ENCODE data around the gene BCAS3.

BCAS3 gene

DNA sequence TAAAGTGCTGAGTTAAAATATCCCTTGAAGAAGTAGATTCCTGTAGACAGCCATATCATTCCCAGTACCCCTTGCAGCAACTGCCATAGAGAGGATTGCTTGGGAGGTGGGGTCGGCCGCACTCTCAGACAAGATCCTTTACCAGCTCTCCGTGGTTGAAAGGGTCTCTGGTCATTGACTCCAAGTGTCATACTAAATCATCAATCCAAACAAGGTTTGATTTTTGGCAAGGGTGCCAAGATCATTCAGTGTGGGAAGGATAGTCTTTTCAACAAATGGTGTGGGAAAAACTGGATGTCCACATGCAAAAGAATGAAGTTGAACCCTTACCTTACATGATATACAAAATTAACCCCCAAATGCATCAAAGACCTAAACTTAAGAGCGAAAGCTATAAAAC lies 743.8 kb downstream of the BCAS3 start:
- no peak overlapping the region for H3K4me3 Mint-ChIP-seq
- peaks cover 15% of the 10 kb centered on the region for H3K4me1 Mint-ChIP-seq
- H3K27ac Mint-ChIP-seq, result no peak overlapping the region
- no peak for TF ChIP-seq CTCF (IDR thresholded peaks at IDR 0.05)
- DNase-seq, result no peak
- H3K36me3 Mint-ChIP-seq (ENCODE audit: low read depth), result no peaks in the 10 kb centered on the region
- H3K9me3 Mint-ChIP-seq, result no peaks in the 10 kb centered on the region
- peaks cover 45% of the 10 kb centered on the region for H3K27me3 Mint-ChIP-seq (ENCODE audit: low read depth, poor library complexity)

DNA sequence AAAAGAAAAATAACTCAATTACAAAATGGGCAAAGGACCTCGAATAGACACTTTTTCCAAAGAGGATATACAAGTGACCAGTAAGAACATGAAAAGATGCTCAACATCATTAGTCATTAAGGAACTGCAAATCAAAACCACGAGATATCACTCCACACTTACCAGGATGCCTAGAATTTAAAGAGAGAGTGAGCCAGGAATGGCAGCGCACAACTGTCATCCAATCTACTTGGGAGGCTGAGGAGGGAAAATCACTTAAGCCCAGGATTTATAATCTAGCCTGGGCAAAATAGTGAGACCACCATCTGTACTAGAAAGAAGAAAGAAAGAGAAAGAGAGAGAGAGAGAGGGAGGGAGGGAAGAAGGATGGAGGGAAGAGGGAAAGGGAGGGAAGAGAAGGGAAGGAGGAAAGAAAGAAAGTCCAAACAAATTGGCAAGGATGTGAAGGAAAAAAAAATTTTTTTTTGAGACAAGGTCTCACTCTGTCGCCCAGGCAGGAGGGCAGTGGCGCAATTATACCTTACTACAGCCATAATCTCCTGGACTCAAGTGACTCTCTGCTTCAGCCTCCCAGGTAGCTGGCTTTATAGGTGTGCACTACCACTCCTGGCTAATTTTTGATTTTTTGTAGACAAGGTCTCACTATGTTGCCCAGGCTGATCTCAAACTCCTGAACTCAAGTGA lies 744.6 kb downstream of the BCAS3 start:
- Mint-ChIP-seq H3K4me1 (peaks cover 13% of the 10 kb centered on the region), H3K4me3 (no peak overlapping the region), H3K9me3 (no peaks in the 10 kb centered on the region), H3K27ac (no peak overlapping the region), H3K36me3 (ENCODE audit: low read depth) (no peaks in the 10 kb centered on the region), H3K27me3 (ENCODE audit: low read depth, poor library complexity) (peaks cover 45% of the 10 kb centered on the region)
- DNase-seq, result no peak
- no peak for TF ChIP-seq CTCF (IDR thresholded peaks at IDR 0.05)

DNA sequence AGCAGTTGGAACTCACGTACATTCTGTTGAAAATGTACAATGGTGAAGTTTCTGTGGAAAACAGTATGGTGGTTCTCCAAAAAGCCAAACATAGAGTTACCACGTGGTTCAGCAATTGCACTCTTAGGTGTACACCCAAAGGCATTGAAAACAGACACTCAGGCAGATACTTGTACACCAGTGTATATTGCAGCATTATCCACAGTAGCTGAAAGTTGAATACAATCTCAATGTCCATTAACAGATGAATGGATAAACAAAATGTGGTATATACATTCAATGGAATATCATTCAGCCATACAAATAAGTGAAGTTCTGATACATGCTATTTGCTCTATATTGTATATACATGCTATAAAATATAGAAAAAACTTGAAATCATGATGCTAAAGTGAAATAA lies 745.2 kb downstream of the BCAS3 start:
- Mint-ChIP-seq H3K27me3 (ENCODE audit: low read depth, poor library complexity) (peaks cover 42% of the 10 kb centered on the region), H3K4me1 (peaks cover 13% of the 10 kb centered on the region)

DNA sequence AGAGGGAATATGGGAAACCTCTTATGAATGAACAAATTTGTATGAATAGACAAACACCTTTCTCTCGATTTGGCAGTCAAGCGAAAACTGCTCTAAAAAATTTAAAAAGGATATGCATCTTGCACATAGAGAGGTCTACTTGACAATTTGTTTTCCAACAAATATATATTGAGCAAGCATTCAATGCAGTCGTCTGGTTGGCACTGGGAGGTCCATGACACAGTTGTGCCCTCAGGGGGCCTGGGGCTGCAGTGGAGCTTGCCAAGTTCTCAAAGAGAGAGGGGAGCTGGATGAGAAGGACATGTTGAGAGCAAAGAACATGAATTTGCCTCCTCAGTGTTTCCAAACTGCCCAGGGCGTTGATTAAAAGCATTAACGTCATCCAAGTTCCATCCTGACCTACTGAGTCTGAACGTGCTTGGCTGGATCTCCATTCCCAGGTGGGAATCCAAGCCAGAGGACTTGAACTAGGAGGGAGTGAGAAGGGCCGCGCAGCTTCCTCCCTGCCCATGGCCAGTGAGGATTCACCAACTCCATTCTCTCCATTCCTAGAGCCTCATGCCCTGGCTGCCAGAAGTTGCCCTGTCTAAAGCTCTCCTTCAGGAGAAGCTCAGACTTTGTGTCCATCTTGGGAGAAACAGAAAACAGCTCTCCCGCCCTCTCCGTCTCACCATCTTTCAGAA lies 746.5 kb downstream of the BCAS3 start:
- Mint-ChIP-seq H3K9me3 (no peaks in the 10 kb centered on the region), H3K27ac (no peak overlapping the region), H3K27me3 (ENCODE audit: low read depth, poor library complexity) (peaks cover 38% of the 10 kb centered on the region), H3K4me3 (no peak overlapping the region), H3K36me3 (ENCODE audit: low read depth) (no peaks in the 10 kb centered on the region), H3K4me1 (peaks cover 13% of the 10 kb centered on the region)
- no peak for TF ChIP-seq CTCF (IDR thresholded peaks at IDR 0.05)
- DNase-seq, result no peak

More for the DNA sequence above, 745.2 kb downstream of the BCAS3 start:
- no peak for DNase-seq
- no peak for TF ChIP-seq CTCF (IDR thresholded peaks at IDR 0.05)
- H3K4me3 Mint-ChIP-seq, result no peak overlapping the region
- H3K9me3 Mint-ChIP-seq, result no peaks in the 10 kb centered on the region
- H3K27ac Mint-ChIP-seq, result no peak overlapping the region
- H3K36me3 Mint-ChIP-seq (ENCODE audit: low read depth), result no peaks in the 10 kb centered on the region

DNA sequence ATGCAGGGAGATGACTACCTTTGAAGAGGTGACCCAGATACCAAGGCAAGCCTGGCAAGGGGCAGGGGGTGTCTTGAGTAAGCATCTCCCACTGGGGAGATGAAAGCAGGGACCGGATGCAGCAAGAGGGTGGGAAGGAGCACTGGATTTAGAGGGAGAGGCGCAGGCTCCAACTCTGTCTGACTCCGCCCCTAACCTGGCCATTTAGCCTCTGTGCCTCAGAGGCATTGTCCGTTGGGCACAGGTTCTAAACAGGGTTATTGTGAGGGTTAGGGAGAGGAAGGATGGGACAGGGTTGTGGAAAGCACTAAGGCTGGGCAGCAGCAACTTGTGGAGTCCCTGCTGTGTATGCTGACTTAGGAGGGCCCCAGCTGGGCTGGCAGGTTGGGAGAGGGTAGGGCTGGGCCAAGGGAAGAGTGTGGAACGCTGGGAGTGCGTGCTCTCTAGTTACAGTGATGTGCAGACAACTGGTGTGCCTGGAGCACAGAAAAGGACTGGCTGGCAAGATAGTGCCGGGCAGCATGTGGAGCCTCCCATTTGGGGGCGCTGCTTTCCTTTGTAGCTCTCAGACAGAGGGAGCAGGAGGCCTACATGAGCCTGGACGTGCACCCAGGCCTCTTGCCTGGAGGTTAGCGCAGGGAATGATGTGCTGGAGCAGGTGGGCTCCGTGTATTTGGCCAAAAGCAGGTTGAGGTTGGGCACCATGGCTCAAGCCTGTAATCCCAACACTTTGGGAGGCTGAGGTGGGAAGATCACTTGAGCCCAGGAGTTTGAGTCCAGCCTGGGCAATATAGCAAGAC lies 748.2 kb downstream of the BCAS3 start:
- H3K9me3 Mint-ChIP-seq, result no peaks in the 10 kb centered on the region
- no peak for TF ChIP-seq CTCF (IDR thresholded peaks at IDR 0.05)
- no peaks in the 10 kb centered on the region for H3K36me3 Mint-ChIP-seq (ENCODE audit: low read depth)
- H3K27me3 Mint-ChIP-seq (ENCODE audit: low read depth, poor library complexity), result peaks cover 32% of the 10 kb centered on the region
- H3K27ac Mint-ChIP-seq, result peak overlapping the region; percentile 75
- no peak overlapping the region for H3K4me3 Mint-ChIP-seq
- peaks cover 6% of the 10 kb centered on the region for H3K4me1 Mint-ChIP-seq
- DNase-seq, result no peak

All from nephron progenitor cell (in vitro differentiated cells).